H1 (cell line): ENCODE measurements around the gene DRD2. TPM values are rescaled to one million over a fixed set of nuclear protein-coding genes. Genes with fewer than 3 reads are reported as not detected.

Source experiments
- RAD21 ChIP-seq, 2 experiments: IDR thresholded peaks in 1 of 2; conservative IDR thresholded peaks in 1 of 2; 2 replicates each; pipeline ENCODE4 v1.6.1; 2011; ENCODE audit warnings: low read depth in 2 of 2, low read length in 2 of 2, improper control_type of control experiment in 1 of 2, inconsistent platforms in 1 of 2, mild to moderate bottlenecking in 1 of 2, moderate library complexity in 1 of 2
- polyA plus RNA-seq, 7 experiments: library from polyadenylated mRNA; depleted of rRNA in 3 of 7; stranded (reverse) in 5 of 7; unstranded in 2 of 7; fragments of >200 nt in 5 of 7; fragments of 200-250 nt in 2 of 7; gene quantifications; 1 replicate in 5 of 7; 2 replicates in 1 of 7; 4 replicates in 1 of 7; pipeline versions ENCODE4 v1.2.1 to v1.2.3, GENCODE V29; 2011 to 2013; ENCODE audit warnings: missing spikeins in 2 of 7, mixed read lengths in 2 of 7
- total RNA-seq: library from RNA; stranded (reverse); fragmentation: NEBNext Ultra II Directional; extraction: Animal tissue kit (Norgen Biotek cat#: 25700); gene quantifications from 2 replicates; pipeline ENCODE4 v1.2.1, GENCODE V29; 2021

Gene DRD2
- total and polyA plus RNA-seq, 2 of the 8 experiments (the other 6 are each of a cell fraction or from before 2014, with no cell fraction given) = 0.26 to 0.41 TPM

GRCh38 chr11:113474362-113475159 lies 637 bp downstream of the DRD2 start (continued):
- peak in 1 of 2 experiments; percentile 18; a peak in 1 of 4 replicates for TF ChIP-seq RAD21 (IDR thresholded peaks at IDR 0.05 in 1 of 2, conservative IDR thresholded peaks at IDR 0.05 in 1 of 2; ENCODE audit: low read depth in 2 of 2, low read length in 2 of 2)
- TF ChIP-seq, all 59 proteins: peak for 10
